Peyer's patch (tissue), 4 donors: Measurements from ENCODE around the gene ETV5. TPM values are rescaled to one million over a fixed set of nuclear protein-coding genes. Genes with fewer than 3 reads are reported as not detected.

Experiments used
- DNase-seq, 3 donors: peaks; one replicate each; pipeline ENCODE4 v3.0.0-alpha.2; 2017 to 2019
- H3K27ac ChIP-seq, 4 donors: fragments of 200-600 bp; sonication (generic); one replicate each; pipeline ENCODE4 v1.5.1; 2016 to 2019
- H3K27me3 ChIP-seq, 2 donors: fragments of 200-600 bp; sonication (generic); one replicate each; pipeline ENCODE4 v1.5.1; 2019
- H3K36me3 ChIP-seq, 3 donors: fragments of 200-600 bp; sonication (generic); one replicate each; pipeline ENCODE4 v1.5.1; 2016 to 2019
- H3K4me1 ChIP-seq, 4 donors: fragments of 200-600 bp; sonication (generic); one replicate each; pipeline ENCODE4 v1.5.1; 2016 to 2019
- H3K4me3 ChIP-seq, 4 donors: fragments of 200-600 bp; sonication (generic); 1 replicate in 3 of 4; 2 replicates in 1 of 4; pipeline ENCODE4 v1.5.1; 2016 to 2019; ENCODE audit warnings: mild to moderate bottlenecking in 1 of 4
- H3K9me3 ChIP-seq, 4 donors: fragments of 200-600 bp; sonication (generic); one replicate each; pipeline ENCODE4 v1.5.1; 2016 to 2019; ENCODE audit warnings: mild to moderate bottlenecking in 1 of 4
- CTCF ChIP-seq, 6 experiments: fragments of 450-650 bp in 4 of 6; fragments of 200-600 bp in 2 of 6; sonication (generic) in 1 of 6; IDR thresholded peaks; one replicate each; pipeline ENCODE4 v1.5.1; 2017 to 2019; ENCODE audit warnings: antibody characterized with exemption in 6 of 6, mild to moderate bottlenecking in 3 of 6, moderate library complexity in 1 of 6
- POLR2A ChIP-seq, 2 donors: fragments of 450-650 bp; IDR thresholded peaks; one replicate each; pipeline ENCODE4 v1.5.1; 2017; ENCODE audit warnings: antibody characterized with exemption in 2 of 2, mild to moderate bottlenecking in 2 of 2, moderate library complexity in 2 of 2
- total RNA-seq, 4 donors: library from RNA; depleted of rRNA; stranded (reverse); fragments of >200 nt; gene quantifications; one replicate each; pipeline ENCODE4 v1.1.0, GENCODE V29; 2016

ETV5 gene
- 1 to 10 TPM; 4.1 to 5.3 (median 4.8) TPM for total RNA-seq

- peaks cover 0 to 20% (median 12%) of the 10 kb centered on the region in 4 donors for H3K4me1 ChIP-seq
- peak within 1 kb of the TSS; percentile 55 to 73 (median 70) for H3K27ac ChIP-seq
- peak within 1 kb of the TSS; percentile 48 to 70 (median 64) for H3K4me3 ChIP-seq
- DNase-seq = peak; percentile 94 to 99 (median 99)
- no peaks in the 10 kb centered on the region for H3K36me3 ChIP-seq
- no peaks in the 10 kb centered on the region for H3K9me3 ChIP-seq
- no peaks in the 10 kb centered on the region for H3K27me3 ChIP-seq
- peak in 1 of 6 experiments; percentile 22 for TF ChIP-seq CTCF (IDR thresholded peaks at IDR 0.05)
- peak; percentile 23 to 63 for TF ChIP-seq POLR2A (IDR thresholded peaks at IDR 0.05)
These were observed at the start of gene ETV5 for GRCh38 chr3:186108941-186109865. TSS of gene ETV5 (minus strand) at chr3:186109089. CDS start at chr3:186105868, 3,221 bp downstream.

GRCh38 chr3:186154641-186155040 lies 45.8 kb upstream of the ETV5 start:
- no peak for TF ChIP-seq CTCF (IDR thresholded peaks at IDR 0.05)
- no peak for TF ChIP-seq POLR2A (IDR thresholded peaks at IDR 0.05)
- no peak overlapping the region for H3K27ac ChIP-seq
- no peaks in the 10 kb centered on the region for H3K9me3 ChIP-seq
- DNase-seq = no peak
- no peaks in the 10 kb centered on the region for H3K36me3 ChIP-seq
- no peaks in the 10 kb centered on the region for H3K4me1 ChIP-seq
- no peaks in the 10 kb centered on the region for H3K27me3 ChIP-seq
- H3K4me3 ChIP-seq = no peak overlapping the region

- peak overlapping the region in 1 of 4 donors; percentile 13 for H3K27ac ChIP-seq
- TF ChIP-seq CTCF (IDR thresholded peaks at IDR 0.05) = no peak
- TF ChIP-seq POLR2A (IDR thresholded peaks at IDR 0.05) = no peak
These were observed 44.0 kb upstream of the ETV5 start for GRCh38 chr3:186152889-186153292.

GRCh38 chr3:186152361-186152798 lies 43.5 kb upstream of the ETV5 start:
- Histone ChIP-seq H3K4me1 (no peaks in the 10 kb centered on the region), H3K27me3 (no peaks in the 10 kb centered on the region), H3K36me3 (no peaks in the 10 kb centered on the region), H3K9me3 (no peaks in the 10 kb centered on the region), H3K4me3 (no peak overlapping the region), H3K27ac (peak overlapping the region in 1 of 4 donors; percentile 13)
- TF ChIP-seq POLR2A (IDR thresholded peaks at IDR 0.05) (no peak), CTCF (IDR thresholded peaks at IDR 0.05) (no peak)
- DNase-seq = no peak

More at GRCh38 chr3:186152889-186153292, 44.0 kb upstream of the ETV5 start:
- no peaks in the 10 kb centered on the region for H3K36me3 ChIP-seq
- no peaks in the 10 kb centered on the region for H3K4me1 ChIP-seq
- H3K27me3 ChIP-seq = no peaks in the 10 kb centered on the region
- no peak overlapping the region for H3K4me3 ChIP-seq
- H3K9me3 ChIP-seq = no peaks in the 10 kb centered on the region
- no peak for DNase-seq

GRCh38 chr3:186151077-186151971 lies 42.4 kb upstream of the ETV5 start:
- Histone ChIP-seq H3K9me3 (no peaks in the 10 kb centered on the region), H3K36me3 (no peaks in the 10 kb centered on the region), H3K4me1 (no peaks in the 10 kb centered on the region), H3K27me3 (no peaks in the 10 kb centered on the region), H3K27ac (peak overlapping the region in 1 of 4 donors; percentile 25), H3K4me3 (no peak overlapping the region)
- no peak for TF ChIP-seq CTCF (IDR thresholded peaks at IDR 0.05)
- no peak for TF ChIP-seq POLR2A (IDR thresholded peaks at IDR 0.05)
- DNase-seq = peak in 1 of 3 donors; percentile 23
